HG02973 (cell line): ENCODE results near the gene UBL4B.

Experiments used
- ATAC-seq: cut with Tn5 transposase; IDR thresholded peaks from one replicate; pipeline ENCODE4 v1.9.1; 2021; ENCODE audit warnings: moderate library complexity; ENCODE audit not compliant: unreplicated experiment

UBL4B gene

DNA sequence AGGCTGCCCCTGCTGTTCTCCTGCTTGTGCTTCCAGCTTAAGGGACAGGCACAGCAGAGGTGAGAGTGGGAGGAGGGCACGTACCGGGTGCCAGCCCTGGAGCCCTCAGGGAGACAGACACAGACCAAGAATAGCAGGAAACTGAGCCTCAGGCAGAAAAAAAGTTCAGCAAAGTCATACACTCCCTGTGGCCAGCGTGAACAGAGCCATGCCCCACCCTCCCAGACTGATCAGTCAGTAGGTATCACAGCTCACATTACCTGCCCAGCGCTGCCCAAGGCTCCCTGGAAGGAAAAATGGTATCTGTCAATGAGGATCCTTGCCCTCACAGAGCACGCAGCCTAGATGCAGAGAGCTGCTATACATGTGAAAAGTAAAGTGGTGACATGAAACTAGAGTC is 1.3 kb downstream of the UBL4B start:
- ATAC-seq, result no peak

DNA sequence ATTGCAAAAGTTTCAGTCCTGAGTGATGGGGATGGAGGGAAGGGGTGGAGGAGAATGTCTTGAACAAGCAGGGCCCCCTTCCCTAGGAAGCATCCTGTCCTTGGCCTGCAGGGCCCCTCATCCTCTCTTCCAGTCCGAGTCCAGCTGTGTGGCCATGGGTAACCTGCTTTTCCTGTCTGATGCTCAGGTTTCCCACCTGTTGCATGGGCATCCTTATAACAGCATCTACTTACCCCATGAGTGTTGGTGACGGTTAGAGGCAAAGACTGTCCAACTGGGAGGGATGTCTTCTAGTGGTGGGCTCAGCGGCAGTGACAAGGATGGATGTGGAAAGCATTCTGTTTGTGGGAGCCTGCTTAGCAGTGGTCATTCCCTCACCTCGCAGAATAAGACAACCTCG is 1.9 kb downstream of the UBL4B start:
- ATAC-seq, result no peak

DNA sequence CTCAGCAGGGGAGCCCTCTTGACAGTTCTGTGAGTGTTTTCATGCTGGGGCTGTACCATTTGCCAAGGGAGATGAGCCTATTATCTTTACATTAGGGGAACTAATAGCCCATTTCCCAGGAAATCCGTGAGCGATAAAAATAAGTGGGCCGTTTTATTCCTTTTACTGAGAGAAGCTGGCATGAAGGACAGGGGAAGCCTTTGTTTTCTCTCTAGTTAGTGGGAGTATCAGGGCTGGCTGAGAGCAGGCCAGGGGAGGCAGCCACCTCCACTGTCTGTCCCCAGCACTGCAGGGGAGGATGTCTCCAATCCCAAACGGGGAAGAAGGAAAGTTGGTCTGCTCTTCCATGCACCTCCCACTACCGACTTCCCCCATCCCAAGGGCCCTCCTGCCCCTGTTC is 2.5 kb downstream of the UBL4B start:
- ATAC-seq, result no peak

DNA sequence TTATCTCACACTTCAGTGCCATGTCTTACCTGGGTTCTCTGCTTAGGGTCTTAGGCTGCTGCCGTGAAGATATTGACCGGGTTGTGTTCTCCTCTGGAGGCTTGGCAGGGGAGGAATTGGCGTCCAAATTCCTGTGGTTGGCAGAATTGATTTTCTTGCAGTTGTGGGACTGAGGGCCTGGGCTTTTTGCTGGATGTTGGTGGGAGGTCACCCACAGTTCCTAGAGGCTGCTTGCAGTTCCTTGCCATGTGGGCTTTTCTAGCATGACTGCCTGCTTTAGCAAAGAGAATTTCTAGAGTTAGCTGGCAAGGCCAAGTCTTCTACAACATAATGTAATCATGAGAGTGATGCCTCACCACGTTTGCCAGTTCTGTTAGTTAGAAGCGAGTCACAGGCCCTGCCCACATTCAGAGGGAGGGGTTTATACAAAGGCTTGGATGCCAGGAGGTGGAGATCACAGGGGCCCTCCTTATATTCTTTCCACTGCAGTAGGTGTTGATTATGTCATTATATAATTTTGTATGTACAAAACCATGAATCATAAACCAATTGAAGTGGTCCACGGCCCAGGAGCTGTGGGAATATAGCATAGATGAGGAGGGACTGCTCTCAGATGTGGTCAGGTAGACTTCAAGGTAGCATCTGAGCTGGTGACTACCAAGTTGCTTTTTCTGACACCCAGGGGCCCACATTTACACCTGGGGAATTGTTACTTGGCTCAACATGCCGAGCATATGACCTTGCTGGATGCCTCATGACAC is 6.6 kb downstream of the UBL4B start:
- no peak for ATAC-seq

DNA sequence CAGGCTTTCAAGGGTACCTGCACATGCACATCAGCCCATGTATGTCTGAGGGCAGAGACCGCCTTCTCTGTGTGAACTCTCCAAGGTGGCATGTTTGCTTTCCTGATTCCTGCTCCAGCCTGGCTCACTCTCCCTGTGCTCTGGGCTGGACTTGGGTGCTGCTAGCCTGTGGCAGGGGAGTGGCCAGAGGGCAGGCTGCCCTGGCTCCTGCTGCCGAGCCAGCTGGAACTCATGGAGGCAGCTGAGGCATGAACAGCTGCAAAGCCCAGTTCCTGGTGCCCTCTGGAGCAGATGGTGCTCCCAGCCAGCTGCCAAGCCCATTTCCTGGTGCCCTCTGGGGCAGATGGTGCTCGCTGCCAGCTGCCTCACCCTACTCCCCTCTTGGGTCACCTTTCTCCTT is 7.6 kb downstream of the UBL4B start:
- ATAC-seq, result no peak

DNA sequence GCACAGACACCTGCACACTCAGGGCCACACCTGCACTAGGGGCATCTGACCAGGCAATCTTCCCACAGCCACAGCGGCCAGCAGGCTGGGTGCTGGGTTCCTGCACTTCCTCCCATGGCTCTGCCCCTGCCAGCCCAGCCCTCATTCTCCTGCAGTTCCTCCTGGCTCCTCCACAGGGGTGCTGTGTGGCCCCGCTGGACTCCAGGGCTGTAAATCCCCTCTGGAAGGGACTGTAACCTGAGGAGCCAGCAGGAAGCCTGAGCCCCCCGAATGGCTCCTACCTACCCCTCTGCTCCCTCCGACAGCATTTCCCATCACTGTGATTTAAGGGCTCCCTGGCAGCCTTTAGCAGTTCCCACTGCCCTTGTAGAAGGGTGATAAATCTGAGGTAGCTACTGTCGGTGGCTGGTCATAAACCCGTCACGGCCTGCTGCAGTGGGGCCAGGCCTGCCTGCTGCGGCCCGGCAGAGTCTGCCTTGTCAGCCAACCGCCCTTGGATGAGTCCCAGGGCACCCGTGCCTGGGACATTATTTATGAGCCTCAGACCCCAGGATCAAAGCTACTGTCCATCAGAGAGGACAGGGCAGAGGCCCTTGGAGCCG is 8.8 kb downstream of the UBL4B start:
- ATAC-seq, result no peak

DNA sequence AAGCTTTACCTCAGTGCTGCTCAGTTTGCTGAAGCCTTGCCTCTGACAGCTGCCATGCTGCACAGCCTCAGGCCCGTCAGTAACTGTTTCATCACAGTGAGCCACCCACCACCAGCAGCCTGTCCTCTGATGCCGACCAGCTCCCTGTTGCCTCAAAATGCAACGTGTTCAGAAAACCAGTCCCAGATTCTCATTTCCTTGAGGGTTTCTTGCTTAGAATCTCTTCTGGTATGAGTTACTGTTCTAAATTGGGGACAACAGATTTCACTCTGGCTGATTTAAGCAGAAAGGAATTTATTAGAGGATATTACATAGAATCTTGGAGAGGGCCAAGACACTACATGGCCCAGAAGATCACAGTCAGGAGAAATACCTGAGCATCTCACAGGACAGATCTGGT is 11.0 kb downstream of the UBL4B start:
- no peak for ATAC-seq

DNA sequence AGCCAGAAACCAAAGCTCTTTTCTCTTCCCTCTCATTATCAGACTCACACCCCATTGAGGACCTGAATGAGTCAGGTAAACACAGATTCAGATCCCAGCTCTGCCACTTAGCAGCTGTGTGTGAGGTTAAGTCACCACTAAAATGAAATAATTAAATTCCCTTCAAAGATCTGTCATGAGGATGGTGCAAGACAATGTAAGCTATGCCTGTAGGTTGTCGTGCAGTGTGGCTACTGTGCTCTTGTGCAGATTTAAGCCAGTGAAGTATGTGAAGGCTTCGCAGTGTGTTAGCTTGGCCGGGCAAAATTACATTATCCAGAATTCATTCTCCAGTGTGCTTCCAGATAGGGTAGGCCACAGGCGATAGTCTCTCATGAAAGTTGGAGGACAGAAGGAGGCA is 13.6 kb downstream of the UBL4B start:
- no peak for ATAC-seq

DNA sequence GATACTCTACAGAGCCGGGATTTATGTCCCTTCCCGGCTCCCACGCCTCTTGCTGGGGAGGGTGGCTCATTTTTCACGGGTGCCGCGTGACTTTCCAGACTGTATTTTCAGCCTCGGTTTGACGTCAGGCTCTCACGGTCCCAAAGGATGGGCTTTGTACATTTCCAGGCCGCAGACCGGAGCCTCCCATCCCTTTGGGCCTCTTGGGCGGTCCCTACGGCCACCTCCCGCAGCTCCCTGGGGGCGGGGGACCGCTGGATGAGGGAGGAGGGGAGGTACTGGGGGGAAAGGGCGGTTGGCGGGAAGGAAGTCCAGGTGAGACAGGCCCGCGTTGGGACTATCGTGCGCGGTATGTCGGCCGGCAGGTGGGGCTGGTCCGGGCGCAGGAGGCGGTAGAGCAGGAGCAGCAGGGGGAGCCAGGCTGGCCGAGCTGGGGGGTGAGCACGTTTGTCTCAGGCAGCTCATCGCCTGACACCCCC is 17.9 kb downstream of the UBL4B start:
- ATAC-seq, result no peak

DNA sequence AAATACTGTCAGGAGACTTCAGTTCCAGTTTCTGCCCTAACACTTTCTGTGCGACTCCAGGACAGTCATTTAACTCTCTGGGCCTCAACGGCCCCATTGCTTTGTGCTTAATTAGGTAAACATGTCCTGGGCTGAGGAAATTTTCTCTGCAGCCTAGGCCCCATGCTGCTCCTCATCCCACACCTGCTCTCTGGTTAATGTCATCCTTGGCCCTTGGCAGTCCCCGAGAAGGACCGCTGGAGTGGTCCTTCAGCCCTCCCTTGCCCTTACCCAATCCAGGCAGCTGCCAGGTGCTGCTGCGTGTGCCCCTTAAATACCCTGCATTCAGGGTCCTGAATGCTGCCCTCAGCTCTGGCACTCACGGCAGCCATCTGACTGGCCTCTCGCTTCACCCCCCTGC is 18.7 kb downstream of the UBL4B start:
- no peak for ATAC-seq

DNA sequence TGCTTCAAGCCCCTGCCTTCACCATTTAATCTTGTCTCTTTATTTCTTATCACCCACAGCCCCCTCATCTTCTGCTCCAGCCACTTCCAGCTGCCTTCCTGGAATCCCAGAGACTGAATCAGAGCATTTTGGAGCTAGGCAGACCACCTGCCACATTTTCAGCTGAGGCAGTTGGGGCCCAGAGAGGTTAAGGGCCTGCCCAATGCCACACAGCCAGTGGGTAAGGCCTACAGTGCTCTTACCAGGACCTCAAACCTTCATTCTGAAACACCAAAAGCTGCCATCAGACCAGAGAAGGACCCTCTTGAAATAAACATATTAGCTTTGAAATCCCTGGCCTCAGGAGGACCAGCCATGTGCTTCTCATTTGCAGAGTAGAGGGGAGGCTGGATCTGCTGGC is 20.4 kb downstream of the UBL4B start:
- ATAC-seq, result no peak

DNA sequence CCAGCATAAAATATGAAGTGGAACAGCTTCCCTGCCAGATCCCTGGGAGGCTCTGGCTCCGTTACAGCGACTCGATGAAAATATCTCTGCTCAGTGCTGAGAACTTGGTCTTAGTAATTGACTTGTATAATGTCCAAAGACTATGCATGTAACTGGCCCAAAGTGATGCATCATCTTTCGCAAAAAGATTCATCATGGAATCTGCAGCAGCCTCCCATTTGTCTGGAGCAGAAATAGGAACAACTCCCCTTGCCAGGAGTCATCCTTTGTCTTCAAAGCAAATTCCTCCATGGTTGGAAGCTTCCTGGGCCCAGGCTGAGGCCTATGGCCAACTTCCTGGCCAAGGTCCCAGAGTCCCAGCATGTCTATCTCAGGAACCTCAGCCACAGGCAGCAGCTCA is 21.2 kb downstream of the UBL4B start:
- no peak for ATAC-seq

DNA sequence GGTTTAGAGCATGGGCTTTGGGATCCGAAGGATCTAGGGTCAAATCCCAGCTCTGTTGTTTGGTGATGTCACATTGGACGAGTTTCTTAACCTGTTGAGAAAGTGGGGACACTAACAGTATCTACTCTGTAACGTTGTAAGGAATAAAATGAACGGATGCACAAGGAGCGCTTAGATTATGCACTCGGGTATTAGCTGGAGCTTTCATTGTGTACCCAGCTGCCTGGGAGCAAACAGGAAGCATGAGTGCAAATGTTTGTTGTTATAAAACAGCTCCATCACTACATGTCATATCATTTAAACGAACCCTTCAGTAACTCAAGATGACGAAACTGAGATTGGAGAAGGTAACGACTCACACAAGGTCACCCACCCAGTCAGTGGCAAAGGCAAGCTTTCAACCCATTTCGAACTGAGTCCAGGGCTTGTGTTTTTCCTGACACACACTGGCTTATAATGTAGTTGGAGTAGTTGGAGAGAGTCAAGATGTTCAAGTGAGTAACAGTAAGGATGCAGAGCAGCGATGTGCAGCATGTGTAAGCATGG is 21.9 kb downstream of the UBL4B start:
- no peak for ATAC-seq

DNA sequence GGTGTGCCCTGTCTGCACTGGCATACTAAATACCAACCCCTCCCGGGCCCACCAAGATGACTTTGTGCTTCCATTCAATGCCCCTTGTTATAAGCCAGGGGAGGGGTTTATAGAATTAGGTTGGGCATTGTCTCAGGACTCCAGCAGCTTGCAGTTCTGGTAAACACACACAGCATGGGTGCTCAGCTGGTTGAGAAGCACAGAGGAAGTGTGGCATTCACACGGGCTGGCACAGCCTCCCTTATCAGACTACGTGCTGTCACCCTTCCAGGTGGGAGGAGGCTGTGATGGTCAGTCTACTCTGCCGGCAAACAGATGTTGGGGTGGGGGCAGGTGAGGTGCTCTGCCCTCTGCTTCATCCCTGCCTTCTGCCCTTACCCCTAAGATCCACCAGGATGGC is 23.0 kb downstream of the UBL4B start:
- no peak for ATAC-seq

DNA sequence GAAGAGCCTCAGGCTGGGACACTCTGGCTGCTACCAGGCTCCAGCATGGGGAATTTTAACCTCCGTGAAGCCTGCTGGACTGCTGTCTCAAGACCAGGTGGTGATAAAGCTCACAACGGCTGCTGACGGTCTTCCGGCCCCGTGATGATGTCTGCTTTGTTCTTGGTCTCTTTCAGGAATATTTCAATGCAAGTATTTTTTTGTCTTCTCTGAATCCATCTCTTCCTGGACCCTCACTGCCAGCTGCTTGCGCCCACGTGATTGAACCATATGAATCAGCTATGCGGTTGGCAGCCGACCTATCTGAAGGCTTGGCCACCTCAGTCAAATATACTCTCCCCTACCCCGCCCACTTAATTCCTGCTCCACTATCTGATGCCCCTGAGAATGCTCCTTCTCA is 23.4 kb downstream of the UBL4B start:
- no peak for ATAC-seq

DNA sequence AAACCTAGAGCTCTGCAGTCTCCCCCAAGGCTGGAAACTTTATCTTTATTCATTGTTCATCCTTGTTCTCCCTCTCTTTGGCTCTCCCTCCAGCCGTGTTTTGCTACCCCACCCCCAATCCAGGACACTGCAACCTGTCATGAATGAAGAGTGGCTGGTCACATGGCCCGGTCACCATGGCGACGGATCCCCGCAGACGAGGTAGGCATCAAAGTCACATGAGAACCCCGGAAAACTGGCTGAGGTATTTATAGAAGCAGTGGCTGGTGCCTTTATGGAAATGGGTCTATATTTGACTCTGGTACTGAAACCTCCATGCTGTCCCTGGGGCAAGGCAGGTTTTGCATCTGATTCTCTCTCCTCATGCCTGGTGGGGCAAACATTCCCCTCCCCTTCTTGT is 24.7 kb downstream of the UBL4B start:
- ATAC-seq, result no peak

DNA sequence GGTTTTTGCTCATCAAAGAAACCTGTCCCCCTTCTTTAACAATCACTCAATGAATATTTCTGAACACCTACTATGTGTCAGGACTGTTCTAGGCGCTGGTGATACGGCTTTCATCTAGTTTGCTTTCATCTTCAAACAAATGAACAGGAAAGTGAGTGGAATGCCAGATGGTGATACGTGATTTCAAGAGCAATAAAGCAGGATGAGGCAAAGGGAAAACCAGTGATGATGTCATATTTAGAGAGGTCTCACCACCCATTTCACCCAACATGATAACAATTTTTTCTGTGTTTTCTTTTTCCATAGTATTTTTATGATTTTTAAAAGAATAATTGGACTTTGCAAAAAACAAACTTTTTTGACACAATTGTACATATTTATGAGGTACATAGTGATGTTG is 26.7 kb downstream of the UBL4B start:
- ATAC-seq, result no peak

DNA sequence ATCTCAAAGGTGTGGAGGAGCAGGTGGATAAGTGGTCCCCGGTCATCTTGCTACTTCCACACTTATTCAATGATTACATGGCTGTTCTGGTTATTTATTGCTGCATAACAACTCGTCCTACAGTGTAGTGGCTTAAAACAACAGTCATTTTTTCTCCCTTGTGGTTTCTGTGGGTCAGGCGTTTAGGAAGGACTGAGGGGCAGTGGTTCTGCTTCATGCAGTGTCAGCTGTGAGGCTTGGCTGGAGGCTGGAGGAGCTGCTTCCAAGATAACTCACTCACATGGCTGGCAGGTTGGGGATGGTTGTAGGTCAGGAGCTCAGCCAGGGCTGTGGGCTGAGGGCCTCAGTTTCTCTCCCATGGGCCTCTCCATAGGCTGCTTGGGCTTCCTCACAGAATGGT is 32.1 kb downstream of the UBL4B start:
- ATAC-seq, result no peak

DNA sequence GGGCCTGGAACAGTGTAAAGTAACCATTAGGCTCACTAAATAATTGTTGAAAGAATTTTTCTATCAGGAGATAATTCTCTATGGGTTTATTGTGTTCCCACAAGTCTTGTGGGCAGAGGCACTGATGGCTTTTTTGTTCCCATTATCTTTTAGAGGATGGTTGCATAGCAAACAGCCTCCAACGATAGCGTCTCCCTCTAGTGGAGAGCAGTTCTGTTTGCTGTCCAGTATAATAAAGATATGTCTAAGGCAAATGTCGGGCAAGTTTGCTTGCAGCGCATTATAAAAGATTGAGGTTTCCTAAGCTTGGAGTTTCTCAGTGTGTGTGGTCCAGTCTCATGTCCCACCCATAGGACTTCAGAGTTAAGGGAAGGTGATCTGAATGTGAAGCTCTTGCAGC is 36.7 kb downstream of the UBL4B start:
- ATAC-seq, result no peak

DNA sequence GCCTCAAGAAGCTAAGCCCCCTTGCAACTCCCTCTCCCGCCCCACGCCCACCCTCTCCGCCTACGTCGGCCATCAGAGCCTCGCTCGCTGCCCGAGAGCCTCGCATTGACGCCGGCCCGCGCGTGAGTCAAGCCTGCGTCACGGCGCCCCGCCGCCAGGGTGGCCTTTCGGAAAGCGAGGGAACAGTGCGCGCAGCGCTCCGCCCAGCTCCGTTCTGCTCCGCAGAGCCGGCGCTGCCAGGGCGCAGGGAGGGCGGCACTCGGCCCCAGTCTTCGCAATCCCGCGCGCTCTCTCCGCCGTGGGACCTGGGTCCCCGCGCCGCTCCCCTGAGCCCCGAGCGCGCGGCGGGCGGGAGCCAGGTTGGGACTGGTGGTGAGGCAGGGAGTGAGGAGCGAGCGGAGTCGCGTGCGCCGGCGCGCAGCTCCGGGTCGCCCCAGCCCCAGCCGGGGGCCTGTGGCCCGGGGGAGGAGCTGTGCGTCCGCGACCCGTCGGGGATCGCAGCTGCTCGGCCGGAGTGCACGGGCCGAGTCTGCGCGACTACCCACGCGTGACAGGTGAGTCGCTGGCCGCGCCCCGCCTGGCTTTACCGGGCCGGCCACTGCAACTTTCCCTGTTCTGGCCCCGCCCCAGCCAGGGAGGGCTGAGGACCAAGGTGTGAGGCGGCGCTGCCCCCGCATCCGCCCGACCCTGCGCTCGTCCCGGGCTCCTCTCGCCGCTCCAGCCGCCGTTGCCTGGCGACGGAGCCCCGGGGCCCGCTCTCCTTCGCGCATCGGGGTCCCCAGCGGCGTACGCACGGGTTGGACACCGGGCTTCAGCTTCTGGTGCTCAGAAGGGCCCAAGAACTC is 38.3 kb downstream of the UBL4B start, which contains the start of gene SLC6A17:
TSS of gene SLC6A17 (plus strand) at position 165 of the 845 bp plus-strand sequence. CDS start 16,436 bp downstream, outside the sequence.
- no peak for ATAC-seq

DNA sequence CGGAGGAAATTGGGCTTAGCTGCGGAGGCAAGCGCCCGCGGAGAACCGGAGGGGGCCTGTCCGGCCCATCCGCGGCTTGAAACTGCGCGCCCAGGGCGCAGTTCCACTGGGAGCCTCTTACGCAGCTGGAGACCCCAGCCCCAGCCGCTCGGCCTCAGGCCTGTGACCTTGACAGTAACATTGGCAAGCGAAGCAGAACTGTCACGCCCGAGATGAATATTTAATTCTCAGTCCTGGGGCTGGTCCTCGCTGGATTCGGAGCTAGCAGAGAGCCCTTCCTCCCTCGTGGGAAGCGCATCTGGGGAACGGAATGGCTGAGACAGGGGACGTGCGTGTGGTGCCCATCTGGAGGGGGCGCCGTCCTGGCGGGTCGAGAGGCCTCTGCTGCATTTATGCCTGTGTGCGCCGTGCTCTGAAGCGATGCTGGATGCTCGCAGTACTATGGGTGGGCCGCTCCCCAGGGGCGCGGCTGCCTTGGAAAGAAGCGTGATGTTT is 39.0 kb downstream of the UBL4B start:
- no peak for ATAC-seq
